Hindlimb muscle (tissue), 1 donor: ENCODE measurements around the gene SUFU. TPM values are rescaled to one million over a fixed set of nuclear protein-coding genes. Genes with fewer than 3 reads are reported as not detected.

Experiments used
- DNase-seq: peaks from one replicate; pipeline ENCODE4 v3.0.0-alpha.2; 2013
- polyA plus RNA-seq: library from polyadenylated mRNA; unstranded; fragments of 120-200 nt; gene quantifications from one replicate; pipeline ENCODE4 v1.2.1, GENCODE V29; 2013; ENCODE audit not compliant: insufficient read length

The SUFU gene
- polyA plus RNA-seq, 1 donor: 16.4 TPM

DNA sequence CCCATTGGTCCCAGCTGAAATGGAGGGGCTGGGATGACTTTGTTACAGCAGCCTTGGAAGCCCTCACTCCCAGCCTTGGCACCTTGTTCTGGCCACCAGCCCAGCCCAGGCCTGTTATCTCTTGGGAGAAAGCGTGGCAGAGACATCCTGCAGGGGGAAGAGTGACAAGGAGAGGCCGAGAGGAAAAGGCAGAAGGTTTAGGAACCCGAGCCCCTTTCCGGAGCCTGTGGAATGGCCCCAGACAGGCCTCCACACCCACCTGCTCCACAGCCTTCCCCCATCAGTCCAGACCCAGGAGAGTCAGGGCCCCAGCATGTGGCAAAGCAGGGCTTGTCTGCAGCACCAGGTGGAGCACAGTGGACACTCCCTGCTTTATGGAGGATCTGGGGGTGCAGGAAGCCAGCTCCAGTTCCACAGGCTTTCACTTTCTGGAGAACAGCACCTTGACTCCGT is 116.4 kb downstream of the SUFU start:
- no peak for DNase-seq

DNA sequence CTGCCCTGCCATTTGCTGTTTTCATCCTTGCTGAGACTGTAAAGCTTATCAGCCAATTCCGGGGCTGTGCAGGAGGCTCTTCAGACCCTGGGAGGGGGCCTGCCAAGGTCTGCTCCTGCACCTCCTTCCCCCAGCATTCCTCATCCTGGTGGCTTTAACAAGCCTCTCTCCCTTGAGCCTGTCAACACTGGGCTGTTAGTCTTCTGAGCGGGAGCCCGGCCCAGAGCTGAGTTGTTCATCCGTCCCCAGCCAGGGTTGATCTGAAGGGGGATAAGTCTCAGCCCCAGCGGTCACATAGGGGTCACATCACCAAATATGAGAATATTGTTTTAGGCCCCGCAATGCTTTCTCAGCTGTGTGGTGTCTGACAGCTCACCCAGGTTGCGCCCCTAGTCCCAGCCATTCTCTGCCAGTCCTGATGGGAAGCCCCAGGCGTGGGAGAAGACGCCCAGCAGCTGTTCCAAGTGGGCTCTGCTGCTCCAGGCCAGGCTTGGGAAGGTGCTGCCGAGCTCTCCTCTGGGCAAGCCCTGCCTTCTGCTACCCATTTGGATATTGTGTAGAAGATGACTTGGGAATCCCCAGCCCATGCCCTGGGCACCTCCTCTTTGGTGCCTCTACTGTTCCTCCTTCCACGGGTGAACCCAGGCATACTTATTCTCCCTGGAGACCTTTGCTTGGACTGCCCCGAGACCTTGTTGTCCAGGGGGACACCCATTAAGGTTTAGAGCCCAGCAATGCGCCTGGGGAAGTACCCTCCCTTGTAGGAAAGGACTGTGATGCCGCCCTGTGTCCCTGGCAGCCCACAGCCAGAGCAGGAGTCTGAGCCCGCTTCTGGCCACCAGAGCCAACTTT is 117.0 kb downstream of the SUFU start:
- DNase-seq: no peak

DNA sequence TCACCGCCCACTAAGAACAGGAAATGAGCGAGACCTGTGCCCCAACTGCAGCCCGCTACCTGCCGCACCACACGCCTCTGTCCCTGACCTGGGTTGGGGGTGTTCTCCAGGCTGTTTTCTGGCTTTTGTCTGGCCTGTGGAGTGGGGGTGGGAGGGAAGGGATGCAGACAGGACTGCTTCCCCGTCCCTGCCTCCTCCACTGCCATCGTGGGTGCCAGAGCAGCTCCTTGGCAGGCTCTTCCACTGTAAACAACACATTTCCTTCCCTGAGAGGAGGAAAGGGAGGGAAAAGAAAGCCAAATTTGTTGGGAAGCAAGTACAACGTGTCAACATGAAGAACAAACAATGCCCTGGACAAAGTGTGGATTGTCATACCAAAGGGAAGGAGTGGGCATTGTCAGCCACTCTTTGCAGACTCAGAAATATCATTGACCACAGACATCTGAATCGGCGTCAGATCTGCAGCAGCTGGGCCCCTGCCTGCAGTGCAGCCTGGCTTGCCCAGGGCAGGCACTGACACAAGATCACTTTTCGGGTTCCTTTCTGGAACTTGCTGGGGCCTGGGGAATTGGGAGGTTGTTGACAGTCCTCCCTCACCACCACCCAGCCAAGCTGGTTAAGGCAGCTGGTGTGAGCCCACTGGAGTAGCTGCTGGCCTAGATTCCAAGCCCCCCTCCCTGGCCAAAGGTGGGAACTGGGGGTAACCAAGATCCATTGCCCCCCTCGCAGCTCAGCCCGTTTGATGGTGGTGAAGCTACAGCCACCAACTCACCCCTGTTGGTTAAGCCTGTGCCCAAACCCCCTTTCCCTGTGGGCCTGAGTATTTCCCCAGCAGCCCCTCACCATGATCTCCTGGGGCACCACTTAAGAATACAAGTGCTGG is 117.9 kb downstream of the SUFU start:
- DNase-seq: no peak

DNA sequence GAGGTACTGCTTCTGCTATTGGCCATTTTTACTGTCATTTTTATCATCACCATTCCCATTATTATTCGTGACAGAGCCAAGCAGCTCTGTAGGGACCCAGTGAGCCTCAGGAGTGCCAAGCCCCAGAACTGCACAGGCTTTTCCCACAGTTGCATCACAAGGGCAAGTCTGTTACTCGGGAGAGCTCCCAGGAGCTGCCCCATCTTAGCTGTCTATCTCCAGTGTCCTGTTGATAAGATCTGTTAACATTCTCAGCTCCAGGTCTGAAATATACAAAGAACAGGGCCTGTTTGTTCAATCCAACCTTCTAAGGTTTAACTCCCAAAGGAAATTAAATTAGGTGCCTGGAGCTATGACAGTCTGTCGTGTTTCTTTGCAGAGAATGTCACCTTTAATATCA is 120.3 kb downstream of the SUFU start:
- no peak for DNase-seq

DNA sequence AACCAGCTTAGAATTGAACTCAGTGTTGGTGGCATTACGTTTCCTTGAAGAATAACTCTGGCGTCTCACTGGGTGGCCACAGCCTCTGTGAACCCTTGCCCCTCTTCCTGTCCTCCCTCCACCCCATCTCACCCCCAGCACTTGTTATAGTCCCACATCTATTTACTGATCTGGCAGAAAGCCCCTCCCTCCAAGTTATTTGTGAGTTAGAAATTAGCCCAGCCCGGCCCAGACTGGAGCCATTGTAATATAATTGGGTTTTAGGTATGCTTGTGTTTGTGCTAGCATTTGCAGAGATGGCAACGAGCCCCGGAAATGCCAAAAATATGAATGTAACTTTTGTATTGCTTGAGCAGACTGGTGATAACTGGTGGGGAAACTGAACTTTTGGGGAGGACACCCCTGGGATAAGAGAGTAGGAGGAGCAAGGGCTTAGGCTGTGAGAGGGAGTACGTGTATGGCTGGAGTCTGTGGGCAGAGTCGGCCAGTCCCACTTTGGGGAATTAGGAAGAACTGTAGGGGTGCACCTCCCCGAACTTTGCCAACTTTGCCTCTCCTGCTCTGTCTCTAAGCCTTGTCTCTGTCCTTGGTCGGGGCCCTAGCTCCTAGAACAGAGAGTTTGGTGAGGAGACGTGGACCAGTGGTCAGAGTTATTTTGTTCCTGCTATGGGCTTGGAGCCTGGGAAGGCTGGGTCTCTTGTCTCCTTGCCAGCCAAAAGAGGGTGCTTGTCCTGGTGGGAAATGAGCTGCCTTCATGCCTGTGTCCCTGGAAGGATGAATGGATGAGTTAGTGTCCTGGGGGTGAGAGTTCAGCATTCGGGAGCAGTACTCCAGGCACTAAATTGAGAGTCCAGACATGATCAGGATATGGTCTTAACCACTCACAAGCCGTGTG is 121.2 kb downstream of the SUFU start:
- DNase-seq: no peak

DNA sequence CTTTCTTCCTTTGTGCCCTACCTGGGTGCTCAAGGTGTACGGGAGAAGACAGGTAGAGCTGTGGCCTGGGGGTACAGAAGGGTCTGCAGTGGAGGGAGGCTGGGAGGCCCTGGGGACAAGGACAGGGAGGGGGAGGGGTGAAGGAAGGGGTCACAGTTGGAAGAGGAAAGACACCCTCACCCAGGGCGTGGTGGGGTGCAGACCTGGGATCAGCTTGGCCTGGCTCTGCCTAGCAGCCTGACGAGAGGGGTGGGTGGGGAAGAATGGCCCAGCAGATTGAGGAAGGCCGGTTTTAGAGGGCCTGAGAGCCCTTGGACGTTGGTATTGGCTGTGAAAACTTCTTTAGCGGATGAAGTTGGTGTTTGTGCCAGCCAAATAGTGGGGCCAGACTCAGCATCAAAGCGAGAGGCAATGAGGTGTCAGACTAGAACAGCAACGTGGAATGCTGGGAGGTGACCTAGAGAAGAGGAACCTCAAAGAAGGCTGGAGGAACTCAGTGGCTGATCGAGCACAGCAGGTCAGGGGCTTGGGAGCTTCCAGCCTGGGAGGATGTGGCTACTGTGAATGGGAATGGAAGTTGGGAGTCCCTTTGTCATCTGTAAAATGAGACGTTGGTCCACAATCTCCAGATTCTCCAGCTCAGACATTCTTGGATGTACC is 122.4 kb downstream of the SUFU start:
- DNase-seq: no peak

DNA sequence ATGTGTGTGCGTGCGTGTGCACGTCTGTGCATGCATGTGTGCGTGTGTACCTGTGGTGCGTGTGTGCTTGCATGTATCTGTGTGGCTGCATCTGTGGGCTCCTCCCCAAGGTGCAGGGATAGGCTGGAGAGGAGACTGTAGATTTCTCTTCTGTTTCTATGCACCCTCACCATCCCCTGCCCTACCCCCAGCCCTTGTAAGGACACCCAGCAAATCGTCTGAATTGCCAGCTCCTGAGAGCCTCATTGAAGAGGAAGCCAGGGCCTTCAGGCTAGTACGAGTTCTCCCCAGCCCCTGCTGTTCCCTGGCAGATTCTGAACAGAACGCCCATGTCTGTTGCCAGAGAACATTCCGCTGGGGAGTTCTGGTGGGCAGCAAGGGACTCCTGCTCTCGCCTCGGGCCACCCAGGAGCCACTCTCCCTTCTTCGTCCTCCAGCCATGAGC is 123.5 kb downstream of the SUFU start:
- no peak for DNase-seq

DNA sequence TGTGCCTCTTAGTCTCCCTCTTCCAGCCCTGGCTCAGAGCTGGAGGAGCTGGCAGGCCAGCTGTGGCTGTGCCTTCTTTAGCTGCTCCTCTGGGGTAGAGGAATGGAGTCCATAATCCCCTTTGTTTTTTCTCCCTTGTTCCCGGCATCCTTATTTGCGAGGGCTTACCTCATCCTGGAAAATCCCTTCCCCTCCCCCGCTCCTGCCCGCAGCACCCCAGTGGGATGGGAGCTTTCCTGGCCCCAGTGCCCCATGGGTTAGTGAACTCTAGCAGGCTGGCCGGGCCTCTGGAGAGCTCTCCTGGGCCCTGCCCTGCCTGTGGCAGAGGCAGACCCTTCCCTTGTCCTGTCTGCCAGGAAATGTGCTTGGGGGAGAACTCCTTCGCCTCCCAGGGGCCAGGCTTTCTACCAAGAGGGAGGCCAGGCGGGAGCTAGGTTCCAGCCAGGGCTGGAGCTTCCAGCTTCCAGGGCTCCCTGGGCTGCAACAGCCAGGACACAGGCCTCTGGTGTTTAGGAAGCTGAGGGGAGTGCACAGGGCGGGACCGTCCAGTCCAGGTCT is 124.0 kb downstream of the SUFU start:
- DNase-seq: no peak

DNA sequence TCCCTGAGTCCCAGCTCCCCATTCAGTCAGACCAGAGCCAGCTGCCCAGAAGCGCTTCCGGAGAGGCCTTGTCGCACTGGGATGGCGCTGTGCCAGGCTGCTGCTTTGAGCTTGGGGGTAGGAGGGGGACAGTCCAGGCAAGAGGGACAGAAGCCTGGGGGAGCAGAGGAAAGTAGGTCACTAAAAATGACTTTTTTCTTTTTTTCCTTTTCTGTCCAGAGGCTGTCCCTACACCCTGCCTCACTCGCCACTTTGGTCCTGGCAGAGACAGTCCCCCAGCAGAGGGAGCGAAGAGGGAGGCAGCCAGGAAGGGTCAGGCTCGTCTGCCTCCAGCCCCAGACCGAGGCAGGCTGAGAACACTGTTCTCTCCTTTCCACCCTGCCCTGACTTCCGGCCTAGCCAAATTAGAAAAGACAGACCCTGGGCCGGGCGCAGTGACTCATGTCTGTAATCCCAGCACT is 124.7 kb downstream of the SUFU start:
- DNase-seq: no peak

DNA sequence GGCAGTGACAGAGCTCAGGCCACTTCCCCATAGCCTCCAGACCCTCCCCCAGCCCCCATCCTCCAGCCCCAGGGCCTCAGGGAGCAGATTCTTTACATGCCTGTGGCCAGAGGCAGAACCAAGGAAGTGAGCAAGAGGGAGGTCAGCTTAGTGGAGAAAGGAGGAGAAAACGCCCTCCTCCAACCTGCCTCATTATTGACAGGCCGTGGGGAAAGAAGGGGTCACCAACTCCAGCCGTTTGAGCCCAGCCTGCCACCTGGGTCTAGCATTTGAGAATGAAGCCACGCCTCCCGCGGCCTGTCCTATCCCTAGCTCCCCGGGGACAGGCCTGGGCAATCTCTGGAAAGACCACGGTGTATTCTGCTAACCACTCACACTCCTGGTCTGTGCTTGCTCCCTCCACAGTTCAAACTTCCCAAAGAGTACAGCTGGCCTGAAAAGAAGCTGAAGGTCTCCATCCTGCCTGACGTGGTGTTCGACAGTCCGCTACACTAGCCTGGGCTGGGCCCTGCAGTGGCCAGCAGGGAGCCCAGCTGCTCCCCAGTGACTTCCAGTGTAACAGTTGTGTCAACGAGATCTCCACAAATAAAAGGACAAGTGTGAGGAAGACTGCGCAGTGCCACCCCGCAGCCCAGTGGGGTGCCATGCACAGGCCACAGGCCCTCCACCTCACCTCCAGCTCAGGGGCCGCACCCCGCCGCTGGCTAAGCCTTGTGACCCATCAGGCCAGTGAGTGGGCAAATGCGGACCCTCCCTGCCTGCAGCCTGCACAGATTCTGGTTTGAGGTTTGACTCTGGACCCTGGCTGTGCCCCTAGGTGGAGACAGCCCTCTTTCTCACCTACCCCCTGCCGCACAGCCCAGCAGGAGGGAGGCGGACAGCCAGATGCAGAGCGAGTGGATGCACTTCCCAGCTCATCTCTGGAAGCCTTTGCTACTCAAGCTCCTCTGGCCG is 126.2 kb downstream of the SUFU start:
- DNase-seq: no peak

DNA sequence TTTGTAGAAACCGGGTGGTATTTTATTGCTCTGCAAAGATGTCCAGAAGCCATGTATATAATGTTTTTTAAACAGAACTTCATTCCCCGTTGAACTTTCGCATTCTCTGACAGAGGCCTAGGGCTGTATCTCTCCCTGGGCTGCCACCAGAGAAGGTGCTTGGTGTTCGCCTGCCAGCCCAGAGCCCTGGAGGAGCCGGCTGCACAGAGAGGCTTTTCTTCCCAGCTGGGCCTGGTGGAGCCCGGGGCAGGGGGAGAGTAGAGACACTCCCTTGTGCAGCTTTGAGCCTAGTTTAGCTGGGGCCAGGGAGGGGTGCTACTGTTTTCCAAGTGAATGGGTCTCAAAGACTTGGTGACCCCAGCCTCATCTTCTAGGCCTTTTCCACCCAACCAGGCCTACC is 126.9 kb downstream of the SUFU start:
- no peak for DNase-seq

DNA sequence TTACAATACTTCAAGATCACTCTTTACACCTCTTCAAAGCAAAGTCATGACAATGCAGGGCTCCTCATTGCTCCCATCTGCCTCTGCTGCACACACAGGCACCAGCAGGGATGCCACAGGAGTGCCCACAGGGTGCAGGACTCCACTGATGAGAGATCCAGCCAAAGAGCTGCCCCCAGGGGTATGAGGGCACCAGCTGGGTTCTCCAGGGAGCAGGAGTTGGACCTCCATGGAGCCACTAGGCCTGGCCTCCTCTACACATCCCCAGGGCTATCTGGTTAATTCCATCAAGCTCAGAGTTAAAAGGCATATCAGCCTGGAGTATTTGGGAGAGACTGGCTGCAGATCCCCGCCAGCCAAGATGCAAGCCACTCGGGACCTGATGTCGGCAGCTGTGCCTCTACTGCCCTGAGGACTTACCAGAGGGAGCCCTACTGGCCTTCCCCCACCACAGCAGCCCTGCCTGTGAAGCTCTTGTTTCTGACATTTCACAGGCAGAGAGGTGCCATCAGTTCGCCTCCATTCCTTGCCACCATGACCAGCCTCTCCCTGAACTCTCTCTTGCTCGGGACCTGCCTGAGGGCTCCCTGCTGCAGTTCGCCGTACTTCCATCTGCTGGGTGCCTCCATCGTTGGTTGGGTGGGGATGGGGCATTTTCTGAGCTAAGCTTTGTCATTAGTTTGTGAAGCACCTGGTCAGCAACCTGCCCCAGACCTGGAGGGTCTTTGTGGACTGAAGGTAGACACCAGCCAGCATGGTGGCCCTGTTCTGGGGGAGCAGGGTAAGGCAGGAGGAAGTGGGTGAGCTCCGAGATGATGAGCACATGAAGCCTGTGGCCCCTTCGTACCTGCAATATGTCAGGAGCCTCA is 128.0 kb downstream of the SUFU start:
- DNase-seq: no peak

DNA sequence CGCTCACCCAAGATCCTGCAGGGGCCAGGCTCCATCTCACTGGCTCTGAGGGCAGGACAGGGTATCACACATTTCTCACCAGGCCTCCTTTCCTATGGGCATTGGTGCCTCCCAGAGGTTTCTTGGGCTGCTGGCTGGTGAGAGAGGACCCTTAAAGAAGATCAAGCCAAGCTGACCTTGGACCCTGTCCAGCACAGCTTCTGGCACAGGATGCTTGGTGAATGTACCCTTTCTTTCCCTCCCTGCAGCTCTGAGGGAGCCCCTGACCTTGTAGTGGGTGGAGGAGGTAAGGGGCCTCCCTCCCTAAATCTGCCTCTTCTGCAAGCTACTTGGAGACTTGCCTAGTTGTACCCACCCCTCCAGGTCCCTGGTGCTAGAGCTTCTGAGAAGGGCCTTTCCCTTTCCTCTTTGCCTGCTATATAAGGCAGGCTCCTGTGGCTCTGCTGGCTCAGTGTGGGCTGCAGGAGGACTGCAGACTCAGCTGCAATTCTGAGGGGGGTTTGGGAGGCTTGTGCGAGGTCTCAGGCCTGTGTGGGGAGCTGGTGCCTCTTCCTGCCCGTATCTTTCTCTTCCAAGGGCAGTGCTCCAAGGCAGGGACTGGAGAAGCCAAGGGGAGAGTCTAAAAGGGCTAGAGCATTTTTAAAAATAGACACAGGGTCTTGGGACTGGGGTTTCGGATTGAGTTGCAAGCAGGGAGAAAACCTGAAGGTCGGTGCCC is 128.8 kb downstream of the SUFU start:
- peak; percentile 84 for DNase-seq

DNA sequence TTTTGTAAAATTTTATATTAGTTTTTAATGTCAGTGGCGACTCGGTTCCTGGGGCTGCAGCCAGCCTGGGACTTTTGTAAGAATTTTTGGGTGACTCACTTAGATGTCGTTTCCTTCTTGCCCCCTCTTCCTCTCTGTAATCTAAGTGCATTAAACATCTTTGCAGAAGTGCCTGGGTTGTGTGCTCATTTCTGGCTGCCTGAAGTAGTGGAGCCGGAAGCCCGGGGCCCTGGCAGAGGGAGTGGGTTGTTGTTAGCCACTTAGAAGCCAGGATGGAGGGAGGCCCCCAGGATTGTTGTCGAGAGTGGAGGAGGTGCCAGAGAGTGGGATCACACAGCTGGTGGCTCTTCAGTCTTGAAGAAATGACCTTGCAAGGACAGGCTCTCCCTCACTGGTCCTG is 129.5 kb downstream of the SUFU start:
- no peak for DNase-seq

DNA sequence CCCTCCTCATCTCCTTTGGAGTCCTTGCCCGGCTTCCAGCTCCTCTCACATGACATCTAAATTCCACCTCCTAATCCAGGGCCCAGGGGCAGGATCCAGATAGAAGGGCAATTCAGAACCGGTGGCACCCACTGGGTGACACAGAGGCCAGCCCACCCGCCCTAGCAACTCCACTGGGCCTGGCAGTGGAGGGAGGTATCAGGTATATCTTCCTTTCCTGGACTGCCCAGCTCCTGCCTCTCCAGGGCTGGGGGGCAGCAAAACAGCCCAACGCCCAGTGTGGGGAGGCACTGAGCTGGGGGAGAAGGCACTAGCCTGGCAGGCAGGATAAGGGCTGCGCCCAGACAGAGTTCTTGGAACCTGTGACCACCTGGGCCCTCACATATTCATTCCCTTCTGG is 130.1 kb downstream of the SUFU start:
- no peak for DNase-seq

DNA sequence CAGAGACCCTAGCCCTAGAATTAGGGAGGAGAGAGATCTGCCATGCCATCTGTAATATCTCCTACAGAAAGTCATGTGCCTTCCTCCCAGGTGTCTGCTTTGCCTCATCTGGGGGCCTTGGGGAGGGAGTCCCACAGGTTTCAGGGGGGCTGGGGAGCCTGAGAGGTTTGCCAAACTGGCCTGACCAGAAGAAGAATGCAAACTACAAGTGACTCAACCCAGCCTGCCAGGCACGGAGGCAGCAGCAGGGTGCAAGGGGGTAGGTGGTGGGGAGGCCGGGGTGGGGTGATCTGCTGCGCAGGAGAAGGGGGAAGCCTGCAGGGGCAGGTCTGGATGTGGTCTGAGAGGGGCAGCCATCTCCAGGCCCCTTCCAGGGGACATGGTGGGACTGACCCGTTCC is 130.9 kb downstream of the SUFU start:
- DNase-seq: no peak

DNA sequence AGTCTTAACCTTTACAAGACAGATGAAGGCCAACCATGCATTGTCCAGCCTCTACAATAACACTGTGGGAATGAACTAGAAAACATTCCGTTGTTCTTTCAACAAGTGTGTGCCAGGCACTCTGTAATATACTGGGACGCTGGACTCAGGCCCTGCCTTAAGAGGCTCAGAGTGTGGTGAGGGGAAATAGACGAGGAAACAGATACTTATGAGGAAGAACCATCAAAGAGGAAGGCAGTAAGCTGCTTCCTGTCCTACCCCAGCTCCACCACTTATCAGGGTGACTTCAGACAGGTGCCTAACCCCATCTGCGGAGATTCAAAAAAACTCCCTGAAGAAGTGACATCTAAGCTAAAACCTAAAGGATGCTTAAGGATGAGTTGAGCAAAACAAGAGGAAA is 131.6 kb downstream of the SUFU start:
- no peak for DNase-seq

DNA sequence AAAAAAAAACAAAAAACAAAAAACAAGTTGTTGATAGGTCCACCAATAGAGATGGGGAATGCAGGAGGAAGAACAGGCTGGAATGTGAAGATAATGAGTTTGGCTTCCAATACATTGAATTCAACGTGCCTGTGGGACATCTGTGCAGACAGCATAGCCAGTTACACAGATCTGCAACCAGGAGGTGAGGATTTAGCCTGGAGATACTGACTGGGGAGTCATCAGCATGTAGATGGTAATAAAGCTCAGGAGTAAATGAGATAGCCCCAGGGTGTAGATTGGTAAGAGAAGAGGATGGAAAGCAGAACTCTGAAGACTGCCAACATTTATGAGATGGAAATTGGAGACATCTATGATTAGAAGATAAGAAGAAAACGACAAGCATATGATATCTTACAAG is 135.8 kb downstream of the SUFU start:
- no peak for DNase-seq

DNA sequence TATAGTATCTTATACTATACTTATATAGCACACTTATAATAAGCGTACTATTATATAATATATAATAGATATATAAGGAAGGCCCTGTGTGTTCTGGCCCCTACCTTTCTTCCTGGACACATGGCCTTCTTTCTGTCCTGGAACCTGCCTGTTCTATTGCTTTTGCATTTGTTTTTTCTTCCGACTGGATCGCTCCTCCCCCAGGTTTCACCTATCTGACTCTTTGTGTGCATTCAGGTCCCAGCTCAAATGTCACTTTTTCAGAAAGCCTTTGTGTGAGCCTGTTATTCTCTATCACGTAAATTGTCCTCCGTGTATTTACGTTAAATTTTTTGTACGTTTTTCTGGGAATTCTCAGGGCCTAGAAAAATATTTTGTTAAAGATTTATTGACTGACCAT is 137.6 kb downstream of the SUFU start:
- no peak for DNase-seq
